Measurements from ENCODE around the gene TSBP1.

TSBP1 gene

GRCh38 chr6:32371803-32372202 lies at the start of gene TSBP1:
Gene TSBP1 (minus strand): TSS chr6:32371903. CDS start chr6:32371706, 197 bp downstream.
- no peak for DNase-seq (ENCODE audit: low read depth, low spot score)

GRCh38 chr6:32416036-32416435 lies 44.3 kb upstream of the TSBP1 start:
- no peak for DNase-seq (ENCODE audit: low read depth, low spot score)

GRCh38 chr6:32415521-32416019 lies 43.9 kb upstream of the TSBP1 start:
- peak; percentile 57 for DNase-seq (ENCODE audit: low read depth, low spot score)

- peak; percentile 68 for DNase-seq (ENCODE audit: low read depth, low spot score)
Observed at GRCh38 chr6:32413427-32414047, 41.8 kb upstream of the TSBP1 start.

- DNase-seq (ENCODE audit: low read depth, low spot score), result no peak
Observed at GRCh38 chr6:32411566-32412327, 40.0 kb upstream of the TSBP1 start.

GRCh38 chr6:32410906-32411305 lies 39.2 kb upstream of the TSBP1 start:
- no peak for DNase-seq (ENCODE audit: low read depth, low spot score)

- no peak for DNase-seq (ENCODE audit: low read depth, low spot score)
Observed at GRCh38 chr6:32406857-32407256, 35.2 kb upstream of the TSBP1 start, which contains the start of gene BTNL2. Gene BTNL2 (minus strand): TSS chr6:32407181. CDS start chr6:32407123, 58 bp downstream.

- DNase-seq (ENCODE audit: low read depth, low spot score), result no peak
Observed at GRCh38 chr6:32406197-32406596, 34.5 kb upstream of the TSBP1 start.

- DNase-seq (ENCODE audit: low read depth, low spot score), result no peak
Observed at GRCh38 chr6:32405656-32406055, 34.0 kb upstream of the TSBP1 start.

GRCh38 chr6:32402812-32403211 lies 31.1 kb upstream of the TSBP1 start:
- no peak for DNase-seq (ENCODE audit: low read depth, low spot score)

- DNase-seq (ENCODE audit: low read depth, low spot score), result no peak
Observed at GRCh38 chr6:32401284-32401963, 29.7 kb upstream of the TSBP1 start.

- DNase-seq (ENCODE audit: low read depth, low spot score), result no peak
Observed at GRCh38 chr6:32397252-32397920, 25.7 kb upstream of the TSBP1 start.

- DNase-seq (ENCODE audit: low read depth, low spot score), result no peak
Observed at GRCh38 chr6:32396028-32396427, 24.3 kb upstream of the TSBP1 start.

- DNase-seq (ENCODE audit: low read depth, low spot score), result no peak
Observed at GRCh38 chr6:32393665-32394420, 22.1 kb upstream of the TSBP1 start.

- no peak for DNase-seq (ENCODE audit: low read depth, low spot score)
Observed at GRCh38 chr6:32391505-32391904, 19.8 kb upstream of the TSBP1 start.

- no peak for DNase-seq (ENCODE audit: low read depth, low spot score)
Observed at GRCh38 chr6:32387589-32388340, 16.1 kb upstream of the TSBP1 start.

- DNase-seq (ENCODE audit: low read depth, low spot score), result no peak
Observed at GRCh38 chr6:32386040-32386439, 14.3 kb upstream of the TSBP1 start.

- DNase-seq (ENCODE audit: low read depth, low spot score), result no peak
Observed at GRCh38 chr6:32382757-32383420, 11.2 kb upstream of the TSBP1 start.

- DNase-seq (ENCODE audit: low read depth, low spot score), result no peak
Observed at GRCh38 chr6:32379545-32379944, 7.8 kb upstream of the TSBP1 start.
